GM12878 (cell line): ENCODE measurements around the gene UACA. TPM values are rescaled to one million over a fixed set of nuclear protein-coding genes. Genes with fewer than 3 reads are reported as not detected.

Experiments
- ATAC-seq: fragments of 200-7000 bp; cut with Tn5 transposase; 3 replicates; pipeline ENCODE4 v1.9.1; 2020; ENCODE audit warnings: mild to moderate bottlenecking, moderate library complexity
- BruUV-seq: library from RNA; stranded (reverse); fragments of 400-500 nt; replicated peaks from 2 replicates; lab custom pipeline; 2021; lab: Mats Ljungman, UMichigan
- CTCF ChIA-PET: fragments of 300-600 bp; sonication (Branson Sonifier 250); formaldehyde crosslinking; extraction: SDS; loops from one replicate; lab custom pipeline; 2021; ENCODE audit warnings: inconsistent platforms; lab: Yijun Ruan, JAX
- POLR2A ChIA-PET: fragments of 350-600 bp; formaldehyde crosslinking; extraction: SDS; loops from one replicate; lab custom pipeline; 2021; ENCODE audit warnings: inconsistent platforms; lab: Charles Lee
- RAD21 ChIA-PET: fragments of 300-600 bp; sonication (Branson Sonifier 250); formaldehyde crosslinking; loops from one replicate; lab custom pipeline; 2023; ENCODE audit warnings: antibody characterized with exemption; ENCODE audit not compliant: unreplicated experiment; lab: Charles Lee
- SMC1A ChIA-PET: fragments of 300-600 bp; sonication (Branson Sonifier 250); formaldehyde crosslinking; loops from one replicate; lab custom pipeline; 2023; ENCODE audit not compliant: unreplicated experiment, uncharacterized antibody; lab: Charles Lee
- DNase-seq: peaks from one replicate; pipeline ENCODE4 v3.0.0-alpha.2; 2011; ENCODE audit warnings: low read depth, low spot score
- FAIRE-seq: peaks from 3 replicates; lab custom pipeline; 2011; peaks lifted over from hg19 to GRCh38; lab: Jason Lieb, UNC
- H2AFZ ChIP-seq: 2 replicates; pipeline ENCODE4 v1.6.0; 2011; ENCODE audit warnings: low read depth, low read length, control low read depth; ENCODE audit not compliant: control insufficient read depth
- H3K27ac ChIP-seq: 2 replicates; pipeline ENCODE4 v1.5.1; 2011; ENCODE audit warnings: control low read depth; ENCODE audit not compliant: control insufficient read depth, insufficient read depth
- H3K27me3 ChIP-seq, 2 experiments: replicated peaks in 1 of 2; 2 replicates each; pipeline versions ENCODE4 v1.6.0 to v1.6.1; 2011; ENCODE audit warnings: low read length in 1 of 2; ENCODE audit not compliant: control insufficient read depth in 2 of 2, insufficient read depth in 2 of 2
- H3K36me3 ChIP-seq, 2 experiments: 2 replicates each; pipeline ENCODE4 v1.5.1; 2011; ENCODE audit warnings: low read length in 1 of 2; ENCODE audit not compliant: control insufficient read depth in 2 of 2, insufficient read depth in 2 of 2
- H3K4me1 ChIP-seq: 2 replicates; pipeline ENCODE4 v1.6.1; 2011; ENCODE audit warnings: mild to moderate bottlenecking, low read length, moderate library complexity, mixed read lengths; ENCODE audit not compliant: control insufficient read depth, insufficient read depth
- H3K4me2 ChIP-seq: 2 replicates; pipeline ENCODE4 v1.6.0; 2011; ENCODE audit warnings: control low read depth; ENCODE audit not compliant: control insufficient read depth, insufficient read depth
- H3K4me3 ChIP-seq: fragments of 200-600 bp; sonication (generic); 2 replicates; pipeline ENCODE4 v1.5.1; 2016
- H3K79me2 ChIP-seq: 2 replicates; pipeline ENCODE4 v1.6.0; 2011; ENCODE audit warnings: low read length; ENCODE audit not compliant: control insufficient read depth, insufficient read depth
- H3K9ac ChIP-seq: 2 replicates; pipeline ENCODE4 v1.8.0; 2011; ENCODE audit warnings: low read length, control low read depth, mixed read lengths; ENCODE audit not compliant: control insufficient read depth, insufficient read depth
- H3K9me3 ChIP-seq: replicated peaks from 3 replicates; pipeline ENCODE4 v1.5.1; 2011; ENCODE audit warnings: mild to moderate bottlenecking, low read length; ENCODE audit not compliant: control insufficient read depth, insufficient read depth
- H4K20me1 ChIP-seq: 2 replicates; pipeline ENCODE4 v1.6.0; 2011; ENCODE audit not compliant: control insufficient read depth, insufficient read depth
- BCL3 ChIP-seq: IDR thresholded peaks from 2 replicates; pipeline ENCODE4 v1.6.1; 2011; ENCODE audit warnings: borderline replicate concordance, low read depth, mild to moderate bottlenecking, moderate library complexity, low read length; ENCODE audit not compliant: insufficient read depth, poor library complexity, severe bottlenecking
- FOS ChIP-seq: IDR thresholded peaks from 3 replicates; pipeline ENCODE4 v1.6.1; 2011; ENCODE audit warnings: borderline replicate concordance; ENCODE audit not compliant: insufficient read length; ENCODE audit errors: extremely low read depth
- NFXL1 ChIP-seq: fragments of 450-650 bp; IDR thresholded peaks from 2 replicates; pipeline ENCODE4 v1.6.1; 2017; ENCODE audit warnings: antibody characterized with exemption, mild to moderate bottlenecking, borderline replicate concordance
- NFYB ChIP-seq: IDR thresholded peaks from 2 replicates; pipeline ENCODE4 v1.6.1; 2011; ENCODE audit warnings: low read depth, mild to moderate bottlenecking, low read length, improper control_type of control experiment, moderate library complexity; ENCODE audit not compliant: insufficient read depth
- NR2F1 ChIP-seq: fragments of 450-650 bp; conservative IDR thresholded peaks from 2 replicates; pipeline ENCODE4 v1.6.1; 2017; ENCODE audit warnings: mild to moderate bottlenecking
- PBX3 ChIP-seq: IDR thresholded peaks from 2 replicates; pipeline ENCODE4 v1.6.1; 2011; ENCODE audit warnings: mild to moderate bottlenecking, low read depth, low read length, moderate library complexity; ENCODE audit not compliant: insufficient replicate concordance
- PKNOX1 ChIP-seq: fragments of 450-650 bp; IDR thresholded peaks from 2 replicates; pipeline ENCODE4 v1.6.1; 2016; ENCODE audit warnings: mild to moderate bottlenecking
- PML ChIP-seq: IDR thresholded peaks from 2 replicates; pipeline ENCODE4 v1.6.1; 2012; ENCODE audit warnings: low read length, inconsistent platforms
- TCF7 ChIP-seq: IDR thresholded peaks from 2 replicates; pipeline ENCODE4 v1.6.1; 2014; ENCODE audit warnings: antibody characterized with exemption, borderline replicate concordance
- USF1 ChIP-seq: IDR thresholded peaks from 2 replicates; pipeline ENCODE4 v1.6.1; 2011; ENCODE audit warnings: borderline replicate concordance, low read depth, mild to moderate bottlenecking, moderate library complexity, mixed read lengths, low read length; ENCODE audit not compliant: insufficient read depth; ENCODE audit errors: extremely low read length
- WGBS: methylation state at CpG from one replicate; pipeline ENCODE4 v1.1.6; 2016; ENCODE audit warnings: low lambda C conversion rate; ENCODE audit not compliant: insufficient replicate concordance, insufficient coverage; ENCODE audit errors: missing lambda C conversion rate; 5-methylcytosine and 5-hydroxymethylcytosine counted together
- in situ Hi-C: fragments of 300-500 bp; cut with MboI; formaldehyde crosslinking; loops from 9 replicates; pipeline ENCODE4 v1.14.3; 2018; ENCODE audit warnings: mixed read lengths
- intact Hi-C: fragments of 100-400 bp; cut with micrococcal nuclease; formaldehyde crosslinking; loops from one replicate; pipeline ENCODE4 v1.14.2; 2022; ENCODE audit not compliant: unreplicated experiment
- polyA plus RNA-seq, 11 experiments: library from polyadenylated mRNA; depleted of rRNA in 4 of 11; unstranded in 6 of 11; stranded (reverse) in 5 of 11; fragments of >200 nt; fragmentation: Nextera tagmentation in 4 of 11; fragmentation: Illumina TruSeq in 1 of 11; extraction: Ambion mirVana in 4 of 11; extraction: Trizol in 1 of 11; gene quantifications; 1 replicate in 1 of 11; 2 replicates in 10 of 11; pipeline versions ENCODE4 v1.2.1 to v1.2.3, GENCODE V29; 2011 to 2016; ENCODE audit warnings: inconsistent platforms in 2 of 11, missing spikeins in 2 of 11, low read depth in 1 of 11
- total RNA-seq, 4 experiments: library from RNA; depleted of rRNA in 3 of 4; stranded (reverse); fragments of >200 nt in 3 of 4; fragmentation: Illumina TruSeq in 1 of 4; extraction: Trizol in 1 of 4; gene quantifications; 2 replicates each; pipeline versions ENCODE4 v1.2.1 to v1.2.3, GENCODE V29; 2013 to 2021
- TF ChIP-seq, protein P1 (sequence below): fragments of 450-650 bp; IDR thresholded peaks from 2 replicates; pipeline ENCODE4 v1.6.1; 2017; ENCODE audit warnings: mild to moderate bottlenecking

The UACA gene
- total and polyA plus RNA-seq, 10 of the 15 experiments (the other 5 are each of a cell fraction or from before 2014, with no cell fraction given): 0.30 to 4.0 (median 2.0) TPM

GRCh38 chr15:70766597-70766996, 3.2 kb upstream of the UACA start:
- FAIRE-seq (no peak), DNase-seq (no peak), ATAC-seq (no peak)
- H3K79me2 ChIP-seq: no peaks in the 10 kb centered on the region
- no peak overlapping the region for H3K4me2 ChIP-seq
- H3K36me3 ChIP-seq: no peaks in the 10 kb centered on the region
- TF ChIP-seq BCL3 (no peak), PML (no peak), FOS (no peak), NFXL1 (no peak), NR2F1 (no peak), PKNOX1 (no peak), NFYB (no peak), TCF7 (no peak), PBX3 (no peak), USF1 (no peak)
- TF ChIP-seq, protein P1, sequence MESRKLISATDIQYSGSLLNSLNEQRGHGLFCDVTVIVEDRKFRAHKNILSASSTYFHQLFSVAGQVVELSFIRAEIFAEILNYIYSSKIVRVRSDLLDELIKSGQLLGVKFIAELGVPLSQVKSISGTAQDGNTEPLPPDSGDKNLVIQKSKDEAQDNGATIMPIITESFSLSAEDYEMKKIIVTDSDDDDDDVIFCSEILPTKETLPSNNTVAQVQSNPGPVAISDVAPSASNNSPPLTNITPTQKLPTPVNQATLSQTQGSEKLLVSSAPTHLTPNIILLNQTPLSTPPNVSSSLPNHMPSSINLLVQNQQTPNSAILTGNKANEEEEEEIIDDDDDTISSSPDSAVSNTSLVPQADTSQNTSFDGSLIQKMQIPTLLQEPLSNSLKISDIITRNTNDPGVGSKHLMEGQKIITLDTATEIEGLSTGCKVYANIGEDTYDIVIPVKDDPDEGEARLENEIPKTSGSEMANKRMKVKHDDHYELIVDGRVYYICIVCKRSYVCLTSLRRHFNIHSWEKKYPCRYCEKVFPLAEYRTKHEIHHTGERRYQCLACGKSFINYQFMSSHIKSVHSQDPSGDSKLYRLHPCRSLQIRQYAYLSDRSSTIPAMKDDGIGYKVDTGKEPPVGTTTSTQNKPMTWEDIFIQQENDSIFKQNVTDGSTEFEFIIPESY: no peak
- no peak overlapping the region for H3K9ac ChIP-seq
- no peak overlapping the region for H2AFZ ChIP-seq
- WGBS: 71% methylated on average over 6 of the region's 6 CpGs
- no peak overlapping the region for H3K27ac ChIP-seq
- H3K27me3 ChIP-seq: peaks cover 0 to 5% of the 10 kb centered on the region in 2 experiments; a peak in 2 of 4 replicates
- SMC1A ChIA-PET: no interaction called here
- CTCF ChIA-PET: no interaction called here
- in situ Hi-C loops: no loop called here
- peaks cover 3% of the 10 kb centered on the region; the same call in 1 of the 2 replicates for H3K4me1 ChIP-seq
- no peaks in the 10 kb centered on the region for H4K20me1 ChIP-seq
- no peak overlapping the region for H3K4me3 ChIP-seq
- intact Hi-C loops: no loop called here
- RAD21 ChIA-PET: no interaction called here
- POLR2A ChIA-PET: no interaction called here
- no peaks in the 10 kb centered on the region for H3K9me3 ChIP-seq
- no TSS peak for BruUV-seq
